ENCODE results near the gene RC3H2. TPM values are rescaled to one million over a fixed set of nuclear protein-coding genes. Genes with fewer than 3 reads are reported as not detected.
"Not testable (repeated sequence)": the region's sequence is repeated elsewhere in the genome, so short reads cannot be mapped to it uniquely, and the experiment has no call there.

Gene RC3H2
- total RNA-seq, 1 donor from 2014 or later, result 35.9 TPM

DNA sequence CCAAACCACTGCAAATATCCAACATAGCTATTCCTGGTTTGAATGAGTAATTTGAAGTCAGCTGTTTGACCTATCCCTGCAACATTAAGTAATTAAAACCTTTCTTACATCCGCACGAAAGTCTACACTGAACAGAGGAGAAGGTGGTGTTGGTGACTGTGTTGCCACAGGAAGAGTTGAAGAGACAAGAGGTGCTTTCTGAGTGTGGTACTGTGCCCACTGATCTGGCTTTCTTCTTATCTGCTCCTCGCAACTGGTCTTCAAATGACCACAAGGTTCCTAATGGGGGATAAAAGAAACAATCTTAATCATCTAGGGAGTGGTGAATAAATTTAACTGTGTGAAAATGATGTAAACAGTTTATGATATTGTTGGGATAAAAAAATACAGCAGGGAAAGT, 47.3 kb downstream of the RC3H2 start:
- no peak for DNase-seq
- intact Hi-C loops (cut with micrococcal nuclease), result no loop called here
- no peak for ATAC-seq

DNA sequence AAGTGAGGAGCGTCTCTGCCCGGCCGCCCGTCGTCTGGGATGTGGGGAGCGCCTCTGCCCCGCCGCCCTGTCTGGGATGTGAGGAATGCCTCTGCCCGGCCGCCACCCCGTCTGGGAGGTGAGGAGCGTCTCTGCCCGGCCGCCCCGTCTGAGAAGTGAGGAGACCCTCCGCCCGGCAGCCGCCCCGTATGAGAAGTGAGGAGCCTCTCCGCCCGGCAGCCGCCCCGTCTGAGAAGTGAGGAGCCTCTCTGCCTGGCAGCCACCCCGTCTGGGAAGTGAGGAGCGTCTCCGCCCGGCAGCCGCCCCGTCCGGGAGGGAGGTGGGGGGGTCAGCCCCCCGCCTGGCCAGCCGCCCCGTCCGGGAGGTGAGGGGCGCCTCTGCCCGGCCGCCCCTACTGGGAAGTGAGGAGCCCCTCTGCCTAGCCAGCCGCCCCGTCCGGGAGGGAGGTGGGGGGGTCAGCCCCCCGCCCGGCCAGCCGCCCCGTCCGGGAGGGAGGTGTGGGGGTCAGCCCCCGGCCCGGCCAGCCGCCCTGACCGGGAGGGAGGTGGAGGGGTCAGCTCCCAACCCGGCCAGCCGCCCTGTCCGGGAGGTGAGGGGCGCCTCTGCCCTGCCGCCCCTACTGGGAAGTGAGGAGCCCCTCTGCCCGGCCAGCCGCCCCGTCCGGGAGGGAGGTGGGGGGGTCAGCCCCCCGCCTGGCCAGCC, 52.9 kb downstream of the RC3H2 start:
- not testable (repeated sequence) for DNase-seq

DNA sequence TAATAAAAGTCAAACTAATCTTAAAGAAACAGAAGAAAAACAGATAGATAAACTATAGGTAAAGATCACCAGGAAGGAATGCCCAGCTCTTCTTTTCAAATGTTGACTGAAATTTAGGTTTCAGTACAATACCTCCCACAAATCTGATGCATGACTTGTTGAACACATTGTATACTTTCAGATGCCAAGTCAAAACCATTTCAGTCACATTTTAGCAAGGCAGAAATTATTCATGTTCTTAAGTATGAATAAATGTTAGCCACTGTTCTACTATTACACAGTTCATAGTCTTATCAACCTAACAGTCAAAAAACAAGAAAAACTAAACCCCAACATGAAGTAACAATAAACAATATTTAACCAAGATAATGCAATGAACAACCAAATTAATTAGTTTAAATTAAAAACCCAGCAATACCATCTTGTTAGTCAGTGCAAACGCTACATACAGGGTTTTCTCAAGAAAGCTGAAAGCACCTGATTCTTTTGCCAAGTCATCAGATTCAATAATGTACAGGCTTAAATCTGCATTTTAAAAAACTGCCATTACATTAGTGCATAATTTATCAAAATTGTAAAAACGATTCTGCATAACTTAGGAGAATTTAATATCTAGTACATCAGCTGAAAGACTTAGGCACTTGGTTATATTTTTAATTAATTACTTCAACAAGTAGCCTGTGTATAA, 56.8 kb downstream of the RC3H2 start:
- no peak for ATAC-seq
- DNase-seq, result no peak
- intact Hi-C loops (cut with micrococcal nuclease), result no loop called here

More for the DNA sequence above, 52.9 kb downstream of the RC3H2 start:
- ATAC-seq; intact Hi-C loops (cut with micrococcal nuclease): not testable (repeated sequence)

GRCh38 chr9:122846371-122846940, 58.7 kb downstream of the RC3H2 start:
- intact Hi-C loops (cut with micrococcal nuclease), result no loop called here
- DNase-seq, result no peak
- no peak for ATAC-seq

DNA sequence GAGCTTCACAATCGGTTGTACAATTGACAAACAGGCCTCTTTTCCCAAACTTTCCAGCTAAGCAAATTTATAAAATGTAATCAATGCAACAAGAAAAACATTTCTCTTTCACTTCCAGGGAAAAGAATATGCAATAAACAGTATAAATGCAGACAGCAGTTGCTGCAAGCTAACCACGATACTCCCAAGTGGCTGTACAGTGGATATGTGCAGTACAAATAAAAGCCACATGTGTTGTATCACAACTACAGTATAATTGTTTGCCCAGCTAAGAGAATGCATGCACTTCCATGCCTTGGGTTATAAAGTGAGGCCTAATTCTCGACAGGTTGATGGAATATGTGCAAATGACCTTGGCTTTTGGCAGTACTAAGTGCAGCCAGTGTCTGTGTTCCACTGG, 60.0 kb downstream of the RC3H2 start:
- ATAC-seq (no peak), DNase-seq (no peak)
- intact Hi-C loops (cut with micrococcal nuclease), result no loop called here

- DNase-seq (no peak), ATAC-seq (no peak)
- intact Hi-C loops (cut with micrococcal nuclease), result no loop called here
These were observed 61.0 kb downstream of the RC3H2 start for GRCh38 chr9:122844137-122844536.

GRCh38 chr9:122841501-122841900, 63.7 kb downstream of the RC3H2 start:
- intact Hi-C loops (cut with micrococcal nuclease), result no loop called here
- no peak for ATAC-seq
- no peak for DNase-seq

DNA sequence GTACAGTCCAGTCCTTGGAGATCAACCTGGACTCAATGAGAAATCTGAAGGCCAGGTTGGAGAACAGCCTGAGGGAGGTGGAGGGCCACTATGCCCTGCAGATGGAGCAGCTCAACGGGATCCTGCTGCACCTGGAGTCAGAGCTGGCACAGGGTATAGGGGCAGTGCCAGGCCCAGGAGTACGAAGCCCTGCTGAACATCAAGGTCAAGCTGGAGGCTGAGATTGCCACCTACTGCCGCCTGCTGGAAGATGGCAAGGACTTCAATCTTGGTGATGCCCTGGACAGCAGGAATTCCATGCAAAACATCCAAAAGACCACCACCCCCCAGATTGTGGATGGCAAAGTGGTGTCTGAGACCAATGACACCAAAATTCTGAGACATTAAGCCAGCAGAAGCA, 66.7 kb downstream of the RC3H2 start:
- intact Hi-C loops (cut with micrococcal nuclease); DNase-seq; ATAC-seq: not testable (repeated sequence)

- ATAC-seq (no peak), DNase-seq (no peak)
- intact Hi-C loops (cut with micrococcal nuclease), result no loop called here
These were observed 67.8 kb downstream of the RC3H2 start for GRCh38 chr9:122837266-122837850.

GRCh38 chr9:122835313-122835731, 69.8 kb downstream of the RC3H2 start:
- no peak for ATAC-seq
- intact Hi-C loops (cut with micrococcal nuclease), result no loop called here

GRCh38 chr9:122832194-122832593, 73.0 kb downstream of the RC3H2 start:
- no peak for ATAC-seq
- intact Hi-C loops (cut with micrococcal nuclease), result no loop called here
- no peak for DNase-seq

More at GRCh38 chr9:122835313-122835731, 69.8 kb downstream of the RC3H2 start:
- no peak for DNase-seq

- DNase-seq; ATAC-seq; intact Hi-C loops (cut with micrococcal nuclease): not testable (repeated sequence)
These were observed 76.2 kb downstream of the RC3H2 start for GRCh38 chr9:122828965-122829284.

GRCh38 chr9:122827761-122828093, 77.4 kb downstream of the RC3H2 start:
- ATAC-seq (peak; percentile 27), DNase-seq (no peak)
- intact Hi-C loops (cut with micrococcal nuclease), result no loop called here

DNA sequence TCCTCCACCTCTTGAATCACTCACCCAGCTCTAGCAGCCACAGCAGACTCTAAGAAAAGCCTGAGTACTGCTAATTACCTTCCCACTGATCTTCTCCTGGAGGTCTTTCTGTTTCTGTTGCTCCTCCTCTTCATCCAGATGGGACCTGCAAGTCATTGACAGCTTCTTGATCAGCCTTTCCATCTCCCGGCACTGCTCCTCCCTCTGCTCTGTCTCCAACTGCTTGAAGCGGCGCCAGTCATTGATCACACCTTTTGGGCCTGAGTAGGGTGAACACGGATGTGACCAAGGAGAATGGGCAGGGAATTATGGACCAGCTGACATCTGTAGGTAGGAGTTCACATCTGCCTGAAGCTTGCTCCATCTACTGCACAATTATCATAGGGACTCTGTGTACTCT, 82.2 kb downstream of the RC3H2 start:
- intact Hi-C loops (cut with micrococcal nuclease), result no loop called here
- no peak for DNase-seq
- no peak for ATAC-seq

DNA sequence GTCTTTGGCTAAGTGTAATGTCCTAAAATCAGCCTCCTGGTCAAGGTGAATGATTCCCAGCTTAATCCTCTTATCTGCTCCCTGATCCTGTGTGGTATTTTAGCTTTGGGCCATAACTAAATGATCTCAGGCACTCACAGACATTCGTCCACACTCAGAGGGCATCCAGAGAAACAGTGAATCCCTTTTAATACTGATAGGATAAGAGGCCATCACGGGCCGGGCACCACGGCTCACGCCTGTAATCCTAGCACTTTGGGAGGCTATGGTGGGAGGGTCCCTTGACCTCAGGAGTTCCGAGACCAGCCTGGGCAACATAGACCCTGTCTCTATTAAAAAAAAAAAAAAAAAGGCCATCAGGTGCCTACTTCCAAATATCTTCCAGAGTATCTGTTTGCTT, 83.1 kb downstream of the RC3H2 start:
- ATAC-seq, result no peak
- DNase-seq, result no peak
- intact Hi-C loops (cut with micrococcal nuclease), result no loop called here

DNA sequence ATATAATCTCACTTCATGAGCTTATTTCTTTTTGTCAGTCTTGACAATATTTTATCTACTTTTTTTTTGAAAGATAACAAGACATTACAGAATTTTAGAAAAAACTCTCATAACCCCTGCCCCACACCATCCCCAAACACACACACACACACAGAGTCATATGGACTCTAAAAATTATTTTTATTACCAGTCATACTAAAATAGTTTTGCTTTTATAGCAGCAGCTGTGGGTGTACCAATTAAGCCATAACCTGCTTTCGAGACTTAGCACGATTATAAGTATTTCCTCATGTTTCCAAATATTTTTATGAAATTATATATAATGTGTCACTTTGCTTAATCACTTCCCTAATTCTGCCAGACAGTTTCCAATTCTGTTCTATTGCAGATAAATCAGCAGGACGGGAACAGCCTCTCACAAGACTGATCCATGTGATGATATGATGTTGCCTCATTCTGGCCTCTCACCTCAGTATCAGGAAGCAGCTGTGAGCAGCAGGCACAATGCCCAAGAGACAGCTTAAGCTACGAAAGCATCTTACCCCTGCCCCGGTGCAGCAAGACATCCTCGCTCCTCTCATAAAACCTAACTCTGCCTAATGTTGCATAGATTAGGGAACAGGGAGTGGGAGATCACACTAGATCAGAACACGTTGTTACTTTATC, 83.7 kb downstream of the RC3H2 start:
- DNase-seq, result no peak
- intact Hi-C loops (cut with micrococcal nuclease), result no loop called here
- peak; percentile 61 for ATAC-seq

- ATAC-seq (no peak), DNase-seq (no peak)
- intact Hi-C loops (cut with micrococcal nuclease), result no loop called here
These were observed 84.7 kb downstream of the RC3H2 start for GRCh38 chr9:122820490-122820845.

- no peak for ATAC-seq
- no peak for DNase-seq
- intact Hi-C loops (cut with micrococcal nuclease), result no loop called here
These were observed 85.2 kb downstream of the RC3H2 start for GRCh38 chr9:122819791-122820489.

GRCh38 chr9:122819326-122819725, 85.8 kb downstream of the RC3H2 start:
- no peak for ATAC-seq
- DNase-seq, result no peak
- intact Hi-C loops (cut with micrococcal nuclease), result no loop called here
